Measurements from ENCODE around the gene PKM.

DNA sequence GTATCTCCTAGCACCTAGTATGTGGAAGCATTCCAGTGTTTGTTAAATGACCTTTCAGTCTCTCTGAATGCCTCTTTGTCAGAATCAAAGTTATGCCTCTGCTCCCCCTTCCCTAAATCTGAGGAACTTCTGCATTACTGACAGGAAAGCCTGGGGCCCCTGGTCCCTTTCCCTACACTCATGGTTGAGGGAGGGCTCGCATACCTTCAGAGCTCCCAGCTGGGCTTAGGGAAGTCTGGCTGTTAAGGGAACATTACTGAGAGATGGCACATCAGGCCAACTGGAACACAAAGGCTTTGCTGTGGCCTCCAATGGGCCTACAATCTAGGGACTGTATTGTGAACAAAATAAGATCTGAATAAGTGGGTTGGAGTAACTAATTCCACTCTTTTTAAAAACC lies 10.3 kb downstream of the PKM start:
- no peak for TF ChIP-seq EP300 (IDR thresholded peaks at IDR 0.05)
- no peak for TF ChIP-seq POLR2A (IDR thresholded peaks at IDR 0.05)
